Activated T-cell treated with anti-CD3 and anti-CD28 coated beads, Interleukin-2, amount 50 U/mL, for 4 hours (primary cell): ENCODE results near the gene BOD1L1. TPM values are rescaled to one million over a fixed set of nuclear protein-coding genes. Genes with fewer than 3 reads are reported as not detected.
A peak's percentile ranks its signal among the peaks of the same experiment; 100 is the strongest.

ENCODE experiments used
- ATAC-seq, 2 donors: fragments of 200-7000 bp; cut with Tn5 transposase; one replicate each; pipeline ENCODE4 v1.10.0; 2021
- DNase-seq: peaks from one replicate; pipeline ENCODE4 v3.0.0-alpha.2; 2020
- H3K27me3 Mint-ChIP-seq: one replicate; pipeline ENCODE4 v1.8.0; 2021; ENCODE audit warnings: low read depth, mixed read lengths
- H3K36me3 Mint-ChIP-seq: one replicate; pipeline ENCODE4 v1.8.0; 2022; ENCODE audit warnings: mixed read lengths; ENCODE audit not compliant: insufficient read depth
- H3K4me1 Mint-ChIP-seq: one replicate; pipeline ENCODE4 v1.8.0; 2021; ENCODE audit warnings: low read depth, mixed read lengths
- H3K4me3 Mint-ChIP-seq: one replicate; pipeline ENCODE4 v1.8.0; 2021; ENCODE audit warnings: mild to moderate bottlenecking, moderate library complexity, mixed read lengths
- H3K9me3 Mint-ChIP-seq: one replicate; pipeline ENCODE4 v1.8.0; 2021; ENCODE audit warnings: mixed read lengths
- total RNA-seq, 3 donors: library from RNA; stranded (reverse); gene quantifications; one replicate each; pipeline ENCODE4 v1.2.1, GENCODE V29; 2021

BOD1L1 gene
- total RNA-seq, 3 donors from 2014 or later: 28.7 to 34.1 (median 32.5) TPM

- Mint-ChIP-seq H3K36me3 (no peaks in the 10 kb centered on the region), H3K27me3 (peaks cover 6% of the 10 kb centered on the region), H3K4me3 (no peak overlapping the region), H3K4me1 (no peaks in the 10 kb centered on the region), H3K9me3 (no peaks in the 10 kb centered on the region)
- ATAC-seq: no peak
- DNase-seq: no peak
Measured at GRCh38 chr4:13558881-13559280, 68.6 kb downstream of the BOD1L1 start.

GRCh38 chr4:13555325-13555724, 72.2 kb downstream of the BOD1L1 start:
- Mint-ChIP-seq H3K4me3 (no peak overlapping the region), H3K27me3 (peaks cover 35% of the 10 kb centered on the region), H3K4me1 (no peaks in the 10 kb centered on the region), H3K36me3 (no peaks in the 10 kb centered on the region), H3K9me3 (no peaks in the 10 kb centered on the region)
- ATAC-seq (no peak), DNase-seq (no peak)

- no peaks in the 10 kb centered on the region for H3K36me3 Mint-ChIP-seq
- H3K4me1 Mint-ChIP-seq: peaks cover 10% of the 10 kb centered on the region
- no peak overlapping the region for H3K4me3 Mint-ChIP-seq
- ATAC-seq (no peak), DNase-seq (no peak)
- no peaks in the 10 kb centered on the region for H3K9me3 Mint-ChIP-seq
- H3K27me3 Mint-ChIP-seq: peaks cover 55% of the 10 kb centered on the region
Measured at GRCh38 chr4:13553081-13553480, 74.4 kb downstream of the BOD1L1 start.

- peak; percentile 77 to 79 for ATAC-seq
- Mint-ChIP-seq H3K27me3 (peaks cover 71% of the 10 kb centered on the region), H3K9me3 (peaks cover 11% of the 10 kb centered on the region), H3K4me1 (peaks cover 28% of the 10 kb centered on the region), H3K36me3 (no peaks in the 10 kb centered on the region), H3K4me3 (peak overlapping the region; percentile 31)
- DNase-seq: peak; percentile 81
Measured at GRCh38 chr4:13548984-13549546, 78.5 kb downstream of the BOD1L1 start.

- ATAC-seq: no peak
Measured at GRCh38 chr4:13548059-13548983, 79.2 kb downstream of the BOD1L1 start.

GRCh38 chr4:13547485-13548041, 80.0 kb downstream of the BOD1L1 start:
- Mint-ChIP-seq H3K27me3 (peaks cover 72% of the 10 kb centered on the region), H3K4me1 (peaks cover 35% of the 10 kb centered on the region), H3K9me3 (peaks cover 11% of the 10 kb centered on the region), H3K36me3 (no peaks in the 10 kb centered on the region), H3K4me3 (peak overlapping the region; percentile 31)
- DNase-seq: no peak
- ATAC-seq: peak in 1 of 2 donors; percentile 13

More at GRCh38 chr4:13548059-13548983, 79.2 kb downstream of the BOD1L1 start:
- Mint-ChIP-seq H3K36me3 (no peaks in the 10 kb centered on the region), H3K4me3 (peak overlapping the region; percentile 31), H3K27me3 (peaks cover 70% of the 10 kb centered on the region), H3K4me1 (peaks cover 32% of the 10 kb centered on the region), H3K9me3 (peaks cover 11% of the 10 kb centered on the region)
- DNase-seq: no peak

GRCh38 chr4:13546941-13547484, 80.5 kb downstream of the BOD1L1 start:
- no peak for ATAC-seq
- Mint-ChIP-seq H3K4me3 (peak overlapping the region; percentile 80), H3K27me3 (peaks cover 70% of the 10 kb centered on the region), H3K4me1 (peaks cover 35% of the 10 kb centered on the region), H3K36me3 (no peaks in the 10 kb centered on the region), H3K9me3 (peaks cover 11% of the 10 kb centered on the region)
- DNase-seq: no peak

GRCh38 chr4:13546142-13546940, 81.2 kb downstream of the BOD1L1 start:
- Mint-ChIP-seq H3K4me3 (peak overlapping the region; percentile 80), H3K36me3 (no peaks in the 10 kb centered on the region), H3K4me1 (peaks cover 39% of the 10 kb centered on the region), H3K27me3 (peaks cover 69% of the 10 kb centered on the region), H3K9me3 (peaks cover 11% of the 10 kb centered on the region)
- DNase-seq (no peak), ATAC-seq (no peak)

GRCh38 chr4:13545394-13545808, 82.1 kb downstream of the BOD1L1 start:
- peaks cover 11% of the 10 kb centered on the region for H3K9me3 Mint-ChIP-seq

GRCh38 chr4:13544606-13545393, 82.7 kb downstream of the BOD1L1 start:
- Mint-ChIP-seq H3K4me1 (peaks cover 45% of the 10 kb centered on the region), H3K36me3 (no peaks in the 10 kb centered on the region), H3K27me3 (peaks cover 70% of the 10 kb centered on the region)

More at GRCh38 chr4:13545394-13545808, 82.1 kb downstream of the BOD1L1 start:
- Mint-ChIP-seq H3K27me3 (peaks cover 70% of the 10 kb centered on the region), H3K4me1 (peaks cover 45% of the 10 kb centered on the region), H3K4me3 (peak overlapping the region; percentile 74), H3K36me3 (no peaks in the 10 kb centered on the region)
- DNase-seq (no peak), ATAC-seq (no peak)

GRCh38 chr4:13543839-13544605, 83.5 kb downstream of the BOD1L1 start, which contains the start of gene NKX3-2:
Gene NKX3-2 (minus strand): TSS chr4:13544508. CDS start chr4:13544414, 94 bp downstream.
- Mint-ChIP-seq H3K4me1 (peaks cover 42% of the 10 kb centered on the region), H3K4me3 (peak within 1 kb of the TSS; percentile 74), H3K36me3 (no peaks in the 10 kb centered on the region), H3K27me3 (peaks cover 70% of the 10 kb centered on the region), H3K9me3 (peaks cover 11% of the 10 kb centered on the region)
- DNase-seq: no peak
- peak in 1 of 2 donors; percentile 15 for ATAC-seq

More at GRCh38 chr4:13544606-13545393, 82.7 kb downstream of the BOD1L1 start:
- Mint-ChIP-seq H3K4me3 (peak overlapping the region; percentile 74), H3K9me3 (peaks cover 11% of the 10 kb centered on the region)
- DNase-seq: no peak
- ATAC-seq: peak; percentile 42 to 53

- Mint-ChIP-seq H3K9me3 (peaks cover 13% of the 10 kb centered on the region), H3K27me3 (peaks cover 71% of the 10 kb centered on the region), H3K4me1 (peaks cover 44% of the 10 kb centered on the region), H3K36me3 (no peaks in the 10 kb centered on the region), H3K4me3 (no peak overlapping the region)
- DNase-seq: no peak
- no peak for ATAC-seq
Measured at GRCh38 chr4:13543032-13543838, 84.3 kb downstream of the BOD1L1 start.
